Upper lobe of left lung (tissue), 6 donors: ENCODE measurements around the gene KRT27. TPM values are rescaled to one million over a fixed set of nuclear protein-coding genes. Genes with fewer than 3 reads are reported as not detected.
"Not testable (repeated sequence)": the region's sequence is repeated elsewhere in the genome, so short reads cannot be mapped to it uniquely, and the experiment has no call there.

Experiments
- ATAC-seq, 2 donors: fragments of 200-7000 bp; cut with Tn5 transposase; one replicate each; pipeline ENCODE4 v1.9.1; 2022; ENCODE audit warnings: mild to moderate bottlenecking in 2 of 2, moderate library complexity in 2 of 2; ENCODE audit not compliant: low FRiP score in 2 of 2
- DNase-seq, 2 donors: peaks; one replicate each; pipeline ENCODE4 v3.0.0-alpha.2; 2019 to 2020
- H3K27ac ChIP-seq, 4 donors: fragments of 200-600 bp; sonication (generic); one replicate each; pipeline ENCODE4 v1.5.1; 2016 to 2019
- H3K27me3 ChIP-seq, 4 donors: fragments of 200-600 bp; sonication (generic); one replicate each; pipeline ENCODE4 v1.5.1; 2017 to 2019
- H3K36me3 ChIP-seq, 4 donors: fragments of 200-600 bp; sonication (generic); one replicate each; pipeline ENCODE4 v1.5.1; 2016 to 2019
- H3K4me1 ChIP-seq, 4 donors: fragments of 200-600 bp; sonication (generic); one replicate each; pipeline ENCODE4 v1.5.1; 2018 to 2019
- H3K4me3 ChIP-seq, 4 donors: fragments of 200-600 bp; sonication (generic); one replicate each; pipeline ENCODE4 v1.5.1; 2017 to 2019; ENCODE audit warnings: mild to moderate bottlenecking in 2 of 4, moderate library complexity in 1 of 4
- H3K9me3 ChIP-seq, 4 donors: fragments of 200-600 bp; sonication (generic); one replicate each; pipeline ENCODE4 v1.5.1; 2018 to 2019
- CTCF ChIP-seq, 6 experiments: fragments of 450-650 bp in 4 of 6; fragments of 200-600 bp in 2 of 6; sonication (generic) in 2 of 6; IDR thresholded peaks; one replicate each; pipeline ENCODE4 v1.5.1; 2016 to 2019; ENCODE audit warnings: antibody characterized with exemption in 6 of 6
- EP300 ChIP-seq, 4 donors: sonication (generic); formaldehyde crosslinking; IDR thresholded peaks; one replicate each; pipeline ENCODE4 v1.5.1; 2017; ENCODE audit warnings: antibody characterized with exemption in 4 of 4, control low read depth in 2 of 4
- POLR2A ChIP-seq, 4 donors: fragments of 450-650 bp; IDR thresholded peaks; one replicate each; pipeline ENCODE4 v1.5.1; 2016 to 2017; ENCODE audit warnings: antibody characterized with exemption in 4 of 4, mild to moderate bottlenecking in 2 of 4
- POLR2AphosphoS5 ChIP-seq, 2 donors: sonication (generic); formaldehyde crosslinking; IDR thresholded peaks; one replicate each; pipeline ENCODE4 v1.5.1; 2017; ENCODE audit warnings: antibody characterized with exemption in 2 of 2
- whole genome bisulfite sequencing, 2 donors: methylation state at CpG; one replicate each; pipeline ENCODE4 v1.1.5; 2017 to 2018; 5-methylcytosine and 5-hydroxymethylcytosine counted together
- total RNA-seq, 6 donors: library from RNA; depleted of rRNA in 4 of 6; stranded (reverse); fragments of >200 nt in 4 of 6; gene quantifications; one replicate each; pipeline versions ENCODE4 v1.1.0 to v1.2.1, GENCODE V29; 2016 to 2021
- donor health status: DM: no; HTN: no; CAD: no; lungs with moderate emphysema.
- donor health status: DM: no; HTN: yes; CAD: no; lungs with severe emphysema.

Gene KRT27
- total RNA-seq, 6 donors from 2014 or later, result 0.24 to 1.4 (median 0.65) TPM; not detected in 2

GRCh38 chr17:40817103-40817682, 34.8 kb upstream of the KRT27 start:
- TF ChIP-seq POLR2A (IDR thresholded peaks at IDR 0.05) (no peak), POLR2AphosphoS5 (IDR thresholded peaks at IDR 0.05) (no peak), EP300 (IDR thresholded peaks at IDR 0.05) (no peak)
- WGBS, 2 donors, result 99% methylated on average over 4 of the region's 4 CpGs
- Histone ChIP-seq H3K9me3 (peaks cover 0 to 2% (median 0%) of the 10 kb centered on the region in 4 donors), H3K27ac (no peak overlapping the region), H3K27me3 (no peaks in the 10 kb centered on the region), H3K4me3 (no peak overlapping the region), H3K4me1 (peaks cover 3 to 15% (median 9%) of the 10 kb centered on the region in 4 donors), H3K36me3 (peaks cover 0 to 10% (median 2%) of the 10 kb centered on the region in 4 donors)
- ATAC-seq (no peak), DNase-seq (no peak)

- TF ChIP-seq POLR2AphosphoS5 (IDR thresholded peaks at IDR 0.05), result no peak
- 89 to 96% methylated on average over 3 of the region's 3 CpGs for WGBS, 2 donors
- no peak overlapping the region for H3K27ac ChIP-seq
- peaks cover 0 to 10% (median 2%) of the 10 kb centered on the region in 4 donors for H3K36me3 ChIP-seq
- H3K4me1 ChIP-seq, result peaks cover 3 to 15% (median 9%) of the 10 kb centered on the region in 4 donors
- no peak for ATAC-seq
- H3K9me3 ChIP-seq, result peaks cover 0 to 2% (median 0%) of the 10 kb centered on the region in 4 donors
- DNase-seq, result no peak
- H3K27me3 ChIP-seq, result no peaks in the 10 kb centered on the region
- H3K4me3 ChIP-seq, result no peak overlapping the region
Observed at GRCh38 chr17:40816569-40816968, 34.2 kb upstream of the KRT27 start.

- TF ChIP-seq EP300 (IDR thresholded peaks at IDR 0.05), result no peak
- no peak for TF ChIP-seq CTCF (IDR thresholded peaks at IDR 0.05)
- Histone ChIP-seq H3K9me3 (peaks cover 0 to 2% (median 0%) of the 10 kb centered on the region in 4 donors), H3K36me3 (peaks cover 0 to 10% (median 2%) of the 10 kb centered on the region in 4 donors), H3K4me3 (no peak overlapping the region), H3K27me3 (no peaks in the 10 kb centered on the region), H3K27ac (no peak overlapping the region), H3K4me1 (peaks cover 3 to 15% (median 9%) of the 10 kb centered on the region in 4 donors)
- DNase-seq, result no peak
- WGBS, 2 donors, result 84 to 86% methylated on average over 1 of the region's 1 CpG
- ATAC-seq, result no peak
Observed at GRCh38 chr17:40815381-40815780, 33.0 kb upstream of the KRT27 start.

GRCh38 chr17:40814657-40815056, 32.3 kb upstream of the KRT27 start:
- ATAC-seq, H3K36me3 ChIP-seq, H3K27me3 ChIP-seq, H3K4me3 ChIP-seq, H3K27ac ChIP-seq, H3K9me3 ChIP-seq, DNase-seq: not testable (repeated sequence)
- peaks cover 2 to 14% (median 8%) of the 10 kb centered on the region in 4 donors for H3K4me1 ChIP-seq
- WGBS, 2 donors, result 72 to 84% methylated on average over 3 of the region's 3 CpGs

- Histone ChIP-seq H3K4me3 (no peak overlapping the region), H3K36me3 (peaks cover 0 to 10% (median 2%) of the 10 kb centered on the region in 4 donors), H3K27ac (no peak overlapping the region), H3K9me3 (peaks cover 0 to 2% (median 0%) of the 10 kb centered on the region in 4 donors), H3K27me3 (no peaks in the 10 kb centered on the region), H3K4me1 (peaks cover 0 to 8% (median 5%) of the 10 kb centered on the region in 4 donors)
- TF ChIP-seq POLR2A (IDR thresholded peaks at IDR 0.05), result no peak
- TF ChIP-seq POLR2AphosphoS5 (IDR thresholded peaks at IDR 0.05), result no peak
- TF ChIP-seq EP300 (IDR thresholded peaks at IDR 0.05), result no peak
- TF ChIP-seq CTCF (IDR thresholded peaks at IDR 0.05), result no peak
- WGBS, 2 donors, result 70 to 72% methylated on average over 4 of the region's 4 CpGs
- ATAC-seq, result no peak
- DNase-seq, result no peak
Observed at GRCh38 chr17:40813804-40814203, 31.5 kb upstream of the KRT27 start.

- H3K36me3 ChIP-seq, result peaks cover 0 to 9% (median 2%) of the 10 kb centered on the region in 4 donors
- no peak for DNase-seq
- H3K9me3 ChIP-seq, result peaks cover 0 to 2% (median 0%) of the 10 kb centered on the region in 4 donors
- H3K27ac ChIP-seq, result no peak overlapping the region
- ATAC-seq, result no peak
- H3K4me3 ChIP-seq, result no peak overlapping the region
- TF ChIP-seq POLR2AphosphoS5 (IDR thresholded peaks at IDR 0.05) (no peak), CTCF (IDR thresholded peaks at IDR 0.05) (no peak), EP300 (IDR thresholded peaks at IDR 0.05) (no peak), POLR2A (IDR thresholded peaks at IDR 0.05) (no peak)
- WGBS, 2 donors, result 79 to 81% methylated on average over 3 of the region's 3 CpGs
- H3K27me3 ChIP-seq, result no peaks in the 10 kb centered on the region
- H3K4me1 ChIP-seq, result peaks cover 0 to under 1% (median 0%) of the 10 kb centered on the region in 4 donors
Observed at GRCh38 chr17:40812639-40813038, 30.3 kb upstream of the KRT27 start.
